GM12878 (cell line): ENCODE measurements around the gene FZD2. TPM values are rescaled to one million over a fixed set of nuclear protein-coding genes. Genes with fewer than 3 reads are reported as not detected.

Source experiments
- ATAC-seq: fragments of 200-7000 bp; cut with Tn5 transposase; 3 replicates; pipeline ENCODE4 v1.9.1; 2020; ENCODE audit warnings: mild to moderate bottlenecking, moderate library complexity
- BruUV-seq: library from RNA; stranded (reverse); fragments of 400-500 nt; replicated peaks from 2 replicates; lab custom pipeline; 2021; lab: Mats Ljungman, UMichigan
- CTCF ChIA-PET: fragments of 300-600 bp; sonication (Branson Sonifier 250); formaldehyde crosslinking; extraction: SDS; loops from one replicate; lab custom pipeline; 2021; ENCODE audit warnings: inconsistent platforms; lab: Yijun Ruan, JAX
- POLR2A ChIA-PET: fragments of 350-600 bp; formaldehyde crosslinking; extraction: SDS; loops from one replicate; lab custom pipeline; 2021; ENCODE audit warnings: inconsistent platforms; lab: Charles Lee
- RAD21 ChIA-PET: fragments of 300-600 bp; sonication (Branson Sonifier 250); formaldehyde crosslinking; loops from one replicate; lab custom pipeline; 2023; ENCODE audit warnings: antibody characterized with exemption; ENCODE audit not compliant: unreplicated experiment; lab: Charles Lee
- SMC1A ChIA-PET: fragments of 300-600 bp; sonication (Branson Sonifier 250); formaldehyde crosslinking; loops from one replicate; lab custom pipeline; 2023; ENCODE audit not compliant: unreplicated experiment, uncharacterized antibody; lab: Charles Lee
- DNase-seq: peaks from one replicate; pipeline ENCODE4 v3.0.0-alpha.2; 2011; ENCODE audit warnings: low read depth, low spot score
- FAIRE-seq: peaks from 3 replicates; lab custom pipeline; 2011; peaks lifted over from hg19 to GRCh38; lab: Jason Lieb, UNC
- H2AFZ ChIP-seq: 2 replicates; pipeline ENCODE4 v1.6.0; 2011; ENCODE audit warnings: low read depth, low read length, control low read depth; ENCODE audit not compliant: control insufficient read depth
- H3K27ac ChIP-seq: 2 replicates; pipeline ENCODE4 v1.5.1; 2011; ENCODE audit warnings: control low read depth; ENCODE audit not compliant: control insufficient read depth, insufficient read depth
- H3K27me3 ChIP-seq, 2 experiments: replicated peaks in 1 of 2; 2 replicates each; pipeline versions ENCODE4 v1.6.0 to v1.6.1; 2011; ENCODE audit warnings: low read length in 1 of 2; ENCODE audit not compliant: control insufficient read depth in 2 of 2, insufficient read depth in 2 of 2
- H3K36me3 ChIP-seq, 2 experiments: 2 replicates each; pipeline ENCODE4 v1.5.1; 2011; ENCODE audit warnings: low read length in 1 of 2; ENCODE audit not compliant: control insufficient read depth in 2 of 2, insufficient read depth in 2 of 2
- H3K4me1 ChIP-seq: 2 replicates; pipeline ENCODE4 v1.6.1; 2011; ENCODE audit warnings: mild to moderate bottlenecking, low read length, moderate library complexity, mixed read lengths; ENCODE audit not compliant: control insufficient read depth, insufficient read depth
- H3K4me2 ChIP-seq: 2 replicates; pipeline ENCODE4 v1.6.0; 2011; ENCODE audit warnings: control low read depth; ENCODE audit not compliant: control insufficient read depth, insufficient read depth
- H3K4me3 ChIP-seq: fragments of 200-600 bp; sonication (generic); 2 replicates; pipeline ENCODE4 v1.5.1; 2016
- H3K79me2 ChIP-seq: 2 replicates; pipeline ENCODE4 v1.6.0; 2011; ENCODE audit warnings: low read length; ENCODE audit not compliant: control insufficient read depth, insufficient read depth
- H3K9ac ChIP-seq: 2 replicates; pipeline ENCODE4 v1.8.0; 2011; ENCODE audit warnings: low read length, control low read depth, mixed read lengths; ENCODE audit not compliant: control insufficient read depth, insufficient read depth
- H3K9me3 ChIP-seq: replicated peaks from 3 replicates; pipeline ENCODE4 v1.5.1; 2011; ENCODE audit warnings: mild to moderate bottlenecking, low read length; ENCODE audit not compliant: control insufficient read depth, insufficient read depth
- H4K20me1 ChIP-seq: 2 replicates; pipeline ENCODE4 v1.6.0; 2011; ENCODE audit not compliant: control insufficient read depth, insufficient read depth
- RAD51 ChIP-seq: fragments of 450-650 bp; IDR thresholded peaks from 2 replicates; pipeline ENCODE4 v1.6.1; 2016; ENCODE audit warnings: moderate library complexity, mild to moderate bottlenecking, inconsistent platforms
- RFX5 ChIP-seq: IDR thresholded peaks from 2 replicates; pipeline ENCODE4 v1.6.1; 2011; ENCODE audit warnings: low read depth, low read length, improper control_type of control experiment
- WGBS: methylation state at CpG from one replicate; pipeline ENCODE4 v1.1.6; 2016; ENCODE audit warnings: low lambda C conversion rate; ENCODE audit not compliant: insufficient replicate concordance, insufficient coverage; ENCODE audit errors: missing lambda C conversion rate; 5-methylcytosine and 5-hydroxymethylcytosine counted together
- in situ Hi-C: fragments of 300-500 bp; cut with MboI; formaldehyde crosslinking; loops from 9 replicates; pipeline ENCODE4 v1.14.3; 2018; ENCODE audit warnings: mixed read lengths
- intact Hi-C: fragments of 100-400 bp; cut with micrococcal nuclease; formaldehyde crosslinking; loops from one replicate; pipeline ENCODE4 v1.14.2; 2022; ENCODE audit not compliant: unreplicated experiment
- polyA plus RNA-seq, 11 experiments: library from polyadenylated mRNA; depleted of rRNA in 4 of 11; unstranded in 6 of 11; stranded (reverse) in 5 of 11; fragments of >200 nt; fragmentation: Nextera tagmentation in 4 of 11; fragmentation: Illumina TruSeq in 1 of 11; extraction: Ambion mirVana in 4 of 11; extraction: Trizol in 1 of 11; gene quantifications; 1 replicate in 1 of 11; 2 replicates in 10 of 11; pipeline versions ENCODE4 v1.2.1 to v1.2.3, GENCODE V29; 2011 to 2016; ENCODE audit warnings: inconsistent platforms in 2 of 11, missing spikeins in 2 of 11, low read depth in 1 of 11
- total RNA-seq, 4 experiments: library from RNA; depleted of rRNA in 3 of 4; stranded (reverse); fragments of >200 nt in 3 of 4; fragmentation: Illumina TruSeq in 1 of 4; extraction: Trizol in 1 of 4; gene quantifications; 2 replicates each; pipeline versions ENCODE4 v1.2.1 to v1.2.3, GENCODE V29; 2013 to 2021
- TF ChIP-seq, protein P1 (sequence below): fragments of 450-650 bp; IDR thresholded peaks from 2 replicates; pipeline ENCODE4 v1.6.1; 2016; ENCODE audit warnings: mild to moderate bottlenecking, moderate library complexity, borderline replicate concordance

The FZD2 gene
- total and polyA plus RNA-seq, 10 of the 15 experiments (the other 5 are each of a cell fraction or from before 2014, with no cell fraction given): 0.09 to 4.2 (median 0.63) TPM; not detected in 1

DNA sequence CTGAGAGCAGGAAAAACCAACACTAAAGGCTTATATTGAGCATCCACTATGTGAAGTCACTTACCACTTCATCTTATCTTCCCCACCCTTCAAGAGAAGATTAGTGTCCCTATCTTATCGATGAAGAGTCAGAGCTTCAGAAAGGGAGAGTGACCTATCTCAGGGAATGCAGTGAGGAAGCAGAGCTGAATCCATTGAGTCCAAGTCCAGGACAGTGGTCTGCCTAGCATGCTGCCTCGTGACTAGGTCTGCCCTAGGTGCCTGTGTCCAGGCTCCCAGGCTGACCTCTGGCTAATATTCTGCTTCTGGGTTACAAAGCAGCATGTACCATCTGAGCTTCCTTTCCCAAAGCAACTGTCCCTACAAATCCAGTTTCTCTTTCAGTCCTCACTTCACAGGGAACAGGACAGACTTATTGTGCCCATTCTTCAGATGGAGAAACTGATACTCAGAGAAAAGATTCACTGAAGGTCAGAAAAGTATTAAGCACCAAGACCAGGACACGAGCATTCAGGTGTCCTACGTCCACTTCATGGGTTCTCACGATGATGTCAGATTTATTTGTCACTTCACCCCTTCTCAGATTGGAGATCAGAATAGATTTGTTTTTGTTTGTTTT, 13.3 kb upstream of the FZD2 start:
- Histone ChIP-seq H3K27ac (no peak overlapping the region), H3K9ac (no peak overlapping the region), H4K20me1 (no peaks in the 10 kb centered on the region), H3K4me1 (peaks cover 23% of the 10 kb centered on the region), H3K27me3 (no peaks in the 10 kb centered on the region), H2AFZ (no peak overlapping the region), H3K79me2 (no peaks in the 10 kb centered on the region)
- ChIA-PET SMC1A (interaction anchor here (0.6 to 1.3 kb wide), 3 partner anchors 10 to 90 kb away, joined by 3 to 6 read pairs (median 3); no protein-coding TSS in a partner anchor), RAD21 (no interaction called here)
- ATAC-seq (no peak), DNase-seq (no peak)
- intact Hi-C loops: no loop called here
- no peak for TF ChIP-seq RFX5
- TF ChIP-seq RAD51: no peak
- TF ChIP-seq, protein P1, sequence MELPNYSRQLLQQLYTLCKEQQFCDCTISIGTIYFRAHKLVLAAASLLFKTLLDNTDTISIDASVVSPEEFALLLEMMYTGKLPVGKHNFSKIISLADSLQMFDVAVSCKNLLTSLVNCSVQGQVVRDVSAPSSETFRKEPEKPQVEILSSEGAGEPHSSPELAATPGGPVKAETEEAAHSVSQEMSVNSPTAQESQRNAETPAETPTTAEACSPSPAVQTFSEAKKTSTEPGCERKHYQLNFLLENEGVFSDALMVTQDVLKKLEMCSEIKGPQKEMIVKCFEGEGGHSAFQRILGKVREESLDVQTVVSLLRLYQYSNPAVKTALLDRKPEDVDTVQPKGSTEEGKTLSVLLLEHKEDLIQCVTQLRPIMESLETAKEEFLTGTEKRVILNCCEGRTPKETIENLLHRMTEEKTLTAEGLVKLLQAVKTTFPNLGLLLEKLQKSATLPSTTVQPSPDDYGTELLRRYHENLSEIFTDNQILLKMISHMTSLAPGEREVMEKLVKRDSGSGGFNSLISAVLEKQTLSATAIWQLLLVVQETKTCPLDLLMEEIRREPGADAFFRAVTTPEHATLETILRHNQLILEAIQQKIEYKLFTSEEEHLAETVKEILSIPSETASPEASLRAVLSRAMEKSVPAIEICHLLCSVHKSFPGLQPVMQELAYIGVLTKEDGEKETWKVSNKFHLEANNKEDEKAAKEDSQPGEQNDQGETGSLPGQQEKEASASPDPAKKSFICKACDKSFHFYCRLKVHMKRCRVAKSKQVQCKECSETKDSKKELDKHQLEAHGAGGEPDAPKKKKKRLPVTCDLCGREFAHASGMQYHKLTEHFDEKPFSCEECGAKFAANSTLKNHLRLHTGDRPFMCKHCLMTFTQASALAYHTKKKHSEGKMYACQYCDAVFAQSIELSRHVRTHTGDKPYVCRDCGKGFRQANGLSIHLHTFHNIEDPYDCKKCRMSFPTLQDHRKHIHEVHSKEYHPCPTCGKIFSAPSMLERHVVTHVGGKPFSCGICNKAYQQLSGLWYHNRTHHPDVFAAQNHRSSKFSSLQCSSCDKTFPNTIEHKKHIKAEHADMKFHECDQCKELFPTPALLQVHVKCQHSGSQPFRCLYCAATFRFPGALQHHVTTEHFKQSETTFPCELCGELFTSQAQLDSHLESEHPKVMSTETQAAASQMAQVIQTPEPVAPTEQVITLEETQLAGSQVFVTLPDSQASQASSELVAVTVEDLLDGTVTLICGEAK: no peak
- TF ChIP-seq, all 136 proteins: peak for 0
- Histone ChIP-seq H3K4me2 (no peak overlapping the region), H3K36me3 (no peaks in the 10 kb centered on the region), H3K9me3 (no peaks in the 10 kb centered on the region), H3K4me3 (no peak overlapping the region)
- WGBS: 57% methylated on average over 5 of the region's 5 CpGs
- POLR2A ChIA-PET: no interaction called here
- CTCF ChIA-PET: interaction anchor here (1.3 to 2.1 kb wide), 2 partner anchors 10 to 21 kb away, joined by 3 to 13 read pairs; no protein-coding TSS in a partner anchor
- in situ Hi-C loops: no loop called here
- no TSS peak for BruUV-seq
- FAIRE-seq: no peak
